DND-41 (cell line): ENCODE measurements around the gene FOXP4.

Experiments used
- EZH2 ChIP-seq: IDR thresholded peaks from 3 replicates; pipeline ENCODE4 v1.6.1; 2012; ENCODE audit warnings: borderline replicate concordance, low read depth, mild to moderate bottlenecking, moderate library complexity, low read length, inconsistent platforms; ENCODE audit not compliant: severe bottlenecking
- TF ChIP-seq, protein P1 (sequence below): IDR thresholded peaks from 2 replicates; pipeline ENCODE4 v1.5.1; 2012; ENCODE audit warnings: borderline replicate concordance, low read length, moderate library complexity, mild to moderate bottlenecking; ENCODE audit not compliant: poor library complexity, severe bottlenecking; ENCODE audit errors: extremely low read depth

GRCh38 chr6:41508479-41508878, 37.7 kb upstream of the FOXP4 start:
- TF ChIP-seq, protein P1, sequence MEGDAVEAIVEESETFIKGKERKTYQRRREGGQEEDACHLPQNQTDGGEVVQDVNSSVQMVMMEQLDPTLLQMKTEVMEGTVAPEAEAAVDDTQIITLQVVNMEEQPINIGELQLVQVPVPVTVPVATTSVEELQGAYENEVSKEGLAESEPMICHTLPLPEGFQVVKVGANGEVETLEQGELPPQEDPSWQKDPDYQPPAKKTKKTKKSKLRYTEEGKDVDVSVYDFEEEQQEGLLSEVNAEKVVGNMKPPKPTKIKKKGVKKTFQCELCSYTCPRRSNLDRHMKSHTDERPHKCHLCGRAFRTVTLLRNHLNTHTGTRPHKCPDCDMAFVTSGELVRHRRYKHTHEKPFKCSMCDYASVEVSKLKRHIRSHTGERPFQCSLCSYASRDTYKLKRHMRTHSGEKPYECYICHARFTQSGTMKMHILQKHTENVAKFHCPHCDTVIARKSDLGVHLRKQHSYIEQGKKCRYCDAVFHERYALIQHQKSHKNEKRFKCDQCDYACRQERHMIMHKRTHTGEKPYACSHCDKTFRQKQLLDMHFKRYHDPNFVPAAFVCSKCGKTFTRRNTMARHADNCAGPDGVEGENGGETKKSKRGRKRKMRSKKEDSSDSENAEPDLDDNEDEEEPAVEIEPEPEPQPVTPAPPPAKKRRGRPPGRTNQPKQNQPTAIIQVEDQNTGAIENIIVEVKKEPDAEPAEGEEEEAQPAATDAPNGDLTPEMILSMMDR, result no peak
- no peak for TF ChIP-seq EZH2
